B cell (primary cell): ENCODE results near the gene DENND4B.

Source experiments
- EZH2 ChIP-seq: IDR thresholded peaks from 2 replicates; pipeline ENCODE4 v1.6.1; 2012; ENCODE audit warnings: borderline replicate concordance, low read depth, mild to moderate bottlenecking, moderate library complexity, low read length; ENCODE audit not compliant: insufficient read depth, poor library complexity, severe bottlenecking
- TF ChIP-seq, protein P1 (sequence below): fragments of 200-600 bp; IDR thresholded peaks from one replicate; pipeline ENCODE4 v1.8.0; 2022; ENCODE audit warnings: antibody characterized with exemption, mild to moderate bottlenecking

DNA sequence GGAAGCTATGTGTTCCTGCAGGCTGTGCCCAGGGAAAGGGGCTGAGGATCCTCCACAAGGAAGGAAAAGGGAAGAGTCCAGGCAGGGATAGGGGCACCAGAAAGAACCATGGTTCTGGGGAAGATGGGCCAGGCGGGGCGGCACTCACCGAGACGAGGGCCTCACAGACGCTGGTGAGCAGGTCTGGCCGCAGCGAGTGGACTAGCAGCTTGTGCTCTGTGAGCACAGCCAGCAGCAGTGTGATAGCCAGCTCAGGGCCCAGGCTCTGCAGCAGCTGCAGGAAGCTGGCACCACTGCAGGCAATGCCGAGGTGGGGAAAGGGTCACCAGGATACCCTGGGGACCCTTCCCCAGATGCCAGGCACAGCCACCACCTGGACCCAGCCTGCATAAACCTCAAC, 5.8 kb downstream of the DENND4B start:
- TF ChIP-seq, protein P1, sequence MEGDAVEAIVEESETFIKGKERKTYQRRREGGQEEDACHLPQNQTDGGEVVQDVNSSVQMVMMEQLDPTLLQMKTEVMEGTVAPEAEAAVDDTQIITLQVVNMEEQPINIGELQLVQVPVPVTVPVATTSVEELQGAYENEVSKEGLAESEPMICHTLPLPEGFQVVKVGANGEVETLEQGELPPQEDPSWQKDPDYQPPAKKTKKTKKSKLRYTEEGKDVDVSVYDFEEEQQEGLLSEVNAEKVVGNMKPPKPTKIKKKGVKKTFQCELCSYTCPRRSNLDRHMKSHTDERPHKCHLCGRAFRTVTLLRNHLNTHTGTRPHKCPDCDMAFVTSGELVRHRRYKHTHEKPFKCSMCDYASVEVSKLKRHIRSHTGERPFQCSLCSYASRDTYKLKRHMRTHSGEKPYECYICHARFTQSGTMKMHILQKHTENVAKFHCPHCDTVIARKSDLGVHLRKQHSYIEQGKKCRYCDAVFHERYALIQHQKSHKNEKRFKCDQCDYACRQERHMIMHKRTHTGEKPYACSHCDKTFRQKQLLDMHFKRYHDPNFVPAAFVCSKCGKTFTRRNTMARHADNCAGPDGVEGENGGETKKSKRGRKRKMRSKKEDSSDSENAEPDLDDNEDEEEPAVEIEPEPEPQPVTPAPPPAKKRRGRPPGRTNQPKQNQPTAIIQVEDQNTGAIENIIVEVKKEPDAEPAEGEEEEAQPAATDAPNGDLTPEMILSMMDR, result no peak
- TF ChIP-seq EZH2, result no peak
